Daoy (cell line): ENCODE measurements around the gene PHKB. TPM values are rescaled to one million over a fixed set of nuclear protein-coding genes. Genes with fewer than 3 reads are reported as not detected.

Experiments used
- DNase-seq: peaks from one replicate; pipeline ENCODE4 v3.0.0-alpha.2; 2015; ENCODE audit warnings: low read depth
- total RNA-seq: library from RNA; depleted of rRNA; stranded (reverse); fragments of >200 nt; shearing (Covaris generic); gene quantifications from 2 replicates; pipeline ENCODE4 v1.2.3, GENCODE V29; 2014

Gene PHKB
- total RNA-seq, 1 experiment from 2014 or later, result 22.5 TPM

GRCh38 chr16:47568351-47568750 lies 107.2 kb downstream of the PHKB start:
- no peak for DNase-seq

- no peak for DNase-seq
Measured at GRCh38 chr16:47571049-47571448, 109.9 kb downstream of the PHKB start.

GRCh38 chr16:47571711-47572110 lies 110.6 kb downstream of the PHKB start:
- no peak for DNase-seq

GRCh38 chr16:47574091-47575054 lies 113.2 kb downstream of the PHKB start:
- DNase-seq, result peak; percentile 82

- no peak for DNase-seq
Measured at GRCh38 chr16:47577029-47577428, 115.9 kb downstream of the PHKB start.

GRCh38 chr16:47578033-47578432 lies 116.9 kb downstream of the PHKB start:
- DNase-seq, result no peak

GRCh38 chr16:47578573-47578972 lies 117.4 kb downstream of the PHKB start:
- DNase-seq, result no peak

GRCh38 chr16:47581114-47581513 lies 120.0 kb downstream of the PHKB start:
- no peak for DNase-seq

- DNase-seq, result no peak
Measured at GRCh38 chr16:47584464-47585225, 123.5 kb downstream of the PHKB start.

GRCh38 chr16:47586121-47586520 lies 125.0 kb downstream of the PHKB start:
- no peak for DNase-seq

GRCh38 chr16:47590472-47590871 lies 129.3 kb downstream of the PHKB start:
- DNase-seq, result no peak

- DNase-seq, result no peak
Measured at GRCh38 chr16:47592232-47592631, 131.1 kb downstream of the PHKB start.

- no peak for DNase-seq
Measured at GRCh38 chr16:47599512-47599911, 138.4 kb downstream of the PHKB start.

GRCh38 chr16:47600376-47600775 lies 139.2 kb downstream of the PHKB start:
- DNase-seq, result no peak

GRCh38 chr16:47604306-47604705 lies 143.2 kb downstream of the PHKB start:
- no peak for DNase-seq

- DNase-seq, result no peak
Measured at GRCh38 chr16:47611042-47611441, 149.9 kb downstream of the PHKB start.

GRCh38 chr16:47611848-47612493 lies 150.8 kb downstream of the PHKB start:
- no peak for DNase-seq

- no peak for DNase-seq
Measured at GRCh38 chr16:47612711-47613110, 151.6 kb downstream of the PHKB start.

- no peak for DNase-seq
Measured at GRCh38 chr16:47613251-47613650, 152.1 kb downstream of the PHKB start.

- DNase-seq, result no peak
Measured at GRCh38 chr16:47617732-47618131, 156.6 kb downstream of the PHKB start.

- DNase-seq, result no peak
Measured at GRCh38 chr16:47622451-47623176, 161.5 kb downstream of the PHKB start.

GRCh38 chr16:47624563-47624962 lies 163.4 kb downstream of the PHKB start:
- no peak for DNase-seq
